SK-N-MC (cell line): ENCODE results near the gene DDX41.

Source experiments
- EZH2 ChIP-seq: fragments of 200-600 bp; sonication (generic); IDR thresholded peaks from one replicate; pipeline ENCODE4 v1.6.1; 2017; ENCODE audit warnings: antibody characterized with exemption
- POLR2AphosphoS5 ChIP-seq: IDR thresholded peaks from 2 replicates; pipeline ENCODE4 v1.6.1; 2012; ENCODE audit warnings: mild to moderate bottlenecking, low read depth, low read length, borderline replicate concordance

GRCh38 chr5:177555228-177555627 is 38.5 kb upstream of the DDX41 start:
- TF ChIP-seq POLR2AphosphoS5 = no peak
- no peak for TF ChIP-seq EZH2
